GM23338 (cell line): Measurements from ENCODE around the gene IMPA2. TPM values are rescaled to one million over a fixed set of nuclear protein-coding genes. Genes with fewer than 3 reads are reported as not detected.
"Not testable (repeated sequence)": the region's sequence is repeated elsewhere in the genome, so short reads cannot be mapped to it uniquely, and the experiment has no call there.

Experiments used
- ATAC-seq: fragments of 200-7000 bp; cut with Tn5 transposase; 3 replicates; pipeline ENCODE4 v1.9.1; 2020
- DNase-seq: peaks from one replicate; pipeline ENCODE4 v3.0.0-alpha.2; 2015; ENCODE audit warnings: low spot score
- H2AFZ ChIP-seq: fragments of 200-600 bp; sonication (generic); 2 replicates; pipeline ENCODE4 v1.8.0; 2016; ENCODE audit warnings: antibody characterized with exemption, mild to moderate bottlenecking, moderate library complexity
- H3F3A ChIP-seq: fragments of 200-600 bp; sonication (generic); replicated peaks from 2 replicates; pipeline ENCODE4 v1.8.0; 2017; ENCODE audit warnings: antibody characterized with exemption, mixed run types, low read depth
- H3K27ac ChIP-seq: fragments of 200-600 bp; sonication (generic); 2 replicates; pipeline ENCODE4 v1.6.1; 2016; ENCODE audit warnings: low read depth
- H3K27me3 ChIP-seq: fragments of 200-600 bp; sonication (generic); 2 replicates; pipeline ENCODE4 v1.8.0; 2016; ENCODE audit warnings: mild to moderate bottlenecking, mixed run types, moderate library complexity; ENCODE audit not compliant: insufficient read depth
- H3K36me3 ChIP-seq: fragments of 200-600 bp; sonication (generic); 2 replicates; pipeline ENCODE4 v1.8.0; 2016; ENCODE audit warnings: mild to moderate bottlenecking; ENCODE audit not compliant: insufficient read depth
- H3K4me1 ChIP-seq: fragments of 200-600 bp; sonication (generic); 2 replicates; pipeline ENCODE4 v1.8.0; 2016; ENCODE audit warnings: mild to moderate bottlenecking, moderate library complexity; ENCODE audit not compliant: insufficient read depth
- H3K4me2 ChIP-seq: fragments of 200-600 bp; sonication (generic); 2 replicates; pipeline ENCODE4 v1.7.1; 2017; ENCODE audit warnings: mixed run types
- H3K4me3 ChIP-seq: fragments of 200-600 bp; sonication (generic); 2 replicates; pipeline ENCODE4 v1.6.1; 2016; ENCODE audit warnings: mixed run types
- H3K79me2 ChIP-seq: fragments of 200-600 bp; sonication (generic); replicated peaks from 2 replicates; pipeline ENCODE4 v1.8.0; 2017; ENCODE audit warnings: mild to moderate bottlenecking; ENCODE audit not compliant: insufficient read depth
- H3K9me2 ChIP-seq: fragments of 200-600 bp; sonication (generic); 2 replicates; pipeline ENCODE4 v1.8.0; 2017; ENCODE audit not compliant: insufficient read depth
- H4K20me1 ChIP-seq: fragments of 200-600 bp; sonication (generic); replicated peaks from 2 replicates; pipeline ENCODE4 v1.8.0; 2017; ENCODE audit warnings: mild to moderate bottlenecking; ENCODE audit not compliant: insufficient read depth
- H3K27ac Mint-ChIP-seq: 2 replicates; pipeline ENCODE4 v1.8.0; 2020; ENCODE audit warnings: inconsistent platforms, mild to moderate bottlenecking, moderate library complexity, mixed read lengths
- H3K27me3 Mint-ChIP-seq: 3 replicates; pipeline ENCODE4 v1.8.0; 2022; ENCODE audit warnings: low read depth, mild to moderate bottlenecking, moderate library complexity, mixed read lengths, inconsistent platforms; ENCODE audit not compliant: insufficient read depth, poor library complexity
- H3K36me3 Mint-ChIP-seq: 3 replicates; pipeline ENCODE4 v1.8.0; 2021; ENCODE audit warnings: low read depth, mild to moderate bottlenecking, inconsistent platforms, moderate library complexity, mixed read lengths
- H3K4me1 Mint-ChIP-seq: 3 replicates; pipeline ENCODE4 v1.8.0; 2020; ENCODE audit warnings: mild to moderate bottlenecking, inconsistent platforms, mixed read lengths
- H3K4me3 Mint-ChIP-seq: 3 replicates; pipeline ENCODE4 v1.8.0; 2021; ENCODE audit warnings: moderate library complexity, mild to moderate bottlenecking, inconsistent platforms, mixed read lengths
- H3K9me3 Mint-ChIP-seq: 3 replicates; pipeline ENCODE4 v1.8.0; 2020; ENCODE audit warnings: moderate library complexity, mild to moderate bottlenecking, inconsistent platforms, mixed read lengths
- CREB1 ChIP-seq: fragments of 250-450 bp; sonication (Bioruptor Pico); IDR thresholded peaks from 2 replicates; pipeline ENCODE4 v1.5.0; 2020; ENCODE audit warnings: low read depth, mild to moderate bottlenecking, moderate library complexity
- EZH2 ChIP-seq: fragments of 200-600 bp; sonication (generic); IDR thresholded peaks from one replicate; pipeline ENCODE4 v1.8.0; 2017; ENCODE audit warnings: antibody characterized with exemption, mild to moderate bottlenecking, low read depth; ENCODE audit not compliant: unreplicated experiment
- JUNB ChIP-seq: IDR thresholded peaks from one replicate; pipeline ENCODE4 v1.6.1; 2016; ENCODE audit warnings: antibody characterized with exemption; ENCODE audit not compliant: unreplicated experiment
- POLR2AphosphoS5 ChIP-seq: IDR thresholded peaks from 2 replicates; pipeline ENCODE4 v1.6.1; 2016; ENCODE audit warnings: antibody characterized with exemption, low read depth
- STAT1 ChIP-seq: IDR thresholded peaks from one replicate; pipeline ENCODE4 v1.6.1; 2016; ENCODE audit warnings: antibody characterized with exemption; ENCODE audit not compliant: unreplicated experiment
- polyA plus RNA-seq: library from polyadenylated mRNA; unstranded; fragments of >200 nt; fragmentation: Nextera tagmentation; extraction: Ambion mirVana; gene quantifications from 2 replicates; pipeline ENCODE4 v1.2.1, GENCODE V29; 2016
- total RNA-seq: library from RNA; depleted of rRNA; stranded (reverse); fragments of >200 nt; shearing (Covaris generic); gene quantifications from 2 replicates; pipeline ENCODE4 v1.2.3, GENCODE V29; 2014
- TF ChIP-seq, protein P1 (sequence below): IDR thresholded peaks from one replicate; pipeline ENCODE4 v1.6.1; 2018; ENCODE audit warnings: antibody characterized with exemption; ENCODE audit not compliant: unreplicated experiment
- TF ChIP-seq, protein P2 (sequence below): IDR thresholded peaks from 2 replicates; pipeline ENCODE4 v1.6.1; 2016; ENCODE audit warnings: antibody characterized with exemption

Gene IMPA2
- total and polyA plus RNA-seq, 2 experiments from 2014 or later: 50.4 to 122 TPM

DNA sequence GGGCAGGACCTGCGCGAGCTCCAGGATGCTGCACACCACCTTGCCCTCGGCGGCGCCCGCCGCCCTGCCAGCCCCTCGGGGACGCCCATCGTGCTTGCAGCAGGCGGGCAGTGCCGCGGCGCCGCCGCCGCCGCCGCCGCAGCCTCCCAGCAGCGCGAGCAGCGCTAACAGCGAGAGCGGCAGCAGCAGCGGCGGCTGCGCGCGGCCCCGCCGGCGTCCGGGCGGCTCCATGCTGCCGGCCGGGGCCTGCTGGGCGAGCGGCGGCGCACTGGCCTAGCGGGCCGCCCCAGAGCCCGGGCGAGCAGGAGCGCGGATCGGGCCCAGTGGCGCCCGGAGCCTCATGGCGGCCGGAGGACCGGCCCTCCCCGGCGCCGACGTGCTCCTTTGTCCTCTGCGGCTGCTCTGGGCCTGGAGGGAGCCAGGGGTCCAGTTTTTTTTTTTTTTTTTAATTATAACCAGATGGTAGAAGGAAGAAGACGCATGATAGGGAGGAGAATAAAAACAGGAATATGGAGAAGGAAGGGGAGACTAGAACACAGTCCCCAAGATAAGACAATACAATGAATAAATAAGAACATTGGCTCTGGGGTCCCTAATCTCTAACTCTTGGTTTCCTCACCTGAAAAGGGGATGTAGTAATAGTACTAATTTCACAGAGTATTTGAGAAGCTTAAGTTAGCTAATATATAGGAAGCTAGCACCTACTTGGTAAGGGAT is 95.3 kb downstream of the IMPA2 start (continued):
- TF ChIP-seq, protein P1, sequence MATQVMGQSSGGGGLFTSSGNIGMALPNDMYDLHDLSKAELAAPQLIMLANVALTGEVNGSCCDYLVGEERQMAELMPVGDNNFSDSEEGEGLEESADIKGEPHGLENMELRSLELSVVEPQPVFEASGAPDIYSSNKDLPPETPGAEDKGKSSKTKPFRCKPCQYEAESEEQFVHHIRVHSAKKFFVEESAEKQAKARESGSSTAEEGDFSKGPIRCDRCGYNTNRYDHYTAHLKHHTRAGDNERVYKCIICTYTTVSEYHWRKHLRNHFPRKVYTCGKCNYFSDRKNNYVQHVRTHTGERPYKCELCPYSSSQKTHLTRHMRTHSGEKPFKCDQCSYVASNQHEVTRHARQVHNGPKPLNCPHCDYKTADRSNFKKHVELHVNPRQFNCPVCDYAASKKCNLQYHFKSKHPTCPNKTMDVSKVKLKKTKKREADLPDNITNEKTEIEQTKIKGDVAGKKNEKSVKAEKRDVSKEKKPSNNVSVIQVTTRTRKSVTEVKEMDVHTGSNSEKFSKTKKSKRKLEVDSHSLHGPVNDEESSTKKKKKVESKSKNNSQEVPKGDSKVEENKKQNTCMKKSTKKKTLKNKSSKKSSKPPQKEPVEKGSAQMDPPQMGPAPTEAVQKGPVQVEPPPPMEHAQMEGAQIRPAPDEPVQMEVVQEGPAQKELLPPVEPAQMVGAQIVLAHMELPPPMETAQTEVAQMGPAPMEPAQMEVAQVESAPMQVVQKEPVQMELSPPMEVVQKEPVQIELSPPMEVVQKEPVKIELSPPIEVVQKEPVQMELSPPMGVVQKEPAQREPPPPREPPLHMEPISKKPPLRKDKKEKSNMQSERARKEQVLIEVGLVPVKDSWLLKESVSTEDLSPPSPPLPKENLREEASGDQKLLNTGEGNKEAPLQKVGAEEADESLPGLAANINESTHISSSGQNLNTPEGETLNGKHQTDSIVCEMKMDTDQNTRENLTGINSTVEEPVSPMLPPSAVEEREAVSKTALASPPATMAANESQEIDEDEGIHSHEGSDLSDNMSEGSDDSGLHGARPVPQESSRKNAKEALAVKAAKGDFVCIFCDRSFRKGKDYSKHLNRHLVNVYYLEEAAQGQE: no peak
- TF ChIP-seq EZH2 (no peak), JUNB (no peak), CREB1 (CRISPR knock-in tag) (no peak)

DNA sequence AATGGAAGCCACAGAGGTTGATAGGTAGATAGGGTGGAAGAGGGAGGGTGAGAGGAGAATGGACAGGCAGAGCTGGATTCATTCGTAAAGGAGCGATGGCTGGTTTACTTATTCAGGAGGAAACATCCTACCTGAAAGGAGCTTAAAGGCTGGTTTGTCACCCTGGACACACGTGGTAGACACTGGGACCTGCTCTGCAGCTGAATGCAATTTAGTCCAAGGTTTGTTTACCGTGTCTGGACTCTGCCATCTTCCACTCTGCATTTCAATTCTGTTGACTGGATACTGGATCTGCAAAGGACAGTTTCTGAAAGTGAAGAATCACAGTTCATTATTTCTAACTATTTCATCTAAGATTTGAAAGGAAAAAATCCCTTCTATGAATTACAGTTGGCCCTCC is 96.7 kb downstream of the IMPA2 start:
- H3K27ac Mint-ChIP-seq, H3K4me2 ChIP-seq, H3K79me2 ChIP-seq, H3K27me3 Mint-ChIP-seq, H2AFZ ChIP-seq, H4K20me1 ChIP-seq, H3K4me1 ChIP-seq, H3K4me3 ChIP-seq, H3K9me3 Mint-ChIP-seq, H3K36me3 ChIP-seq, H3K4me3 Mint-ChIP-seq, ATAC-seq, H3K4me1 Mint-ChIP-seq, H3K9me2 ChIP-seq, H3F3A ChIP-seq, H3K27ac ChIP-seq, H3K36me3 Mint-ChIP-seq, DNase-seq: not testable (repeated sequence)
- H3K27me3 ChIP-seq: peaks cover 14% of the 10 kb centered on the region; the same call in 1 of the 2 replicates

DNA sequence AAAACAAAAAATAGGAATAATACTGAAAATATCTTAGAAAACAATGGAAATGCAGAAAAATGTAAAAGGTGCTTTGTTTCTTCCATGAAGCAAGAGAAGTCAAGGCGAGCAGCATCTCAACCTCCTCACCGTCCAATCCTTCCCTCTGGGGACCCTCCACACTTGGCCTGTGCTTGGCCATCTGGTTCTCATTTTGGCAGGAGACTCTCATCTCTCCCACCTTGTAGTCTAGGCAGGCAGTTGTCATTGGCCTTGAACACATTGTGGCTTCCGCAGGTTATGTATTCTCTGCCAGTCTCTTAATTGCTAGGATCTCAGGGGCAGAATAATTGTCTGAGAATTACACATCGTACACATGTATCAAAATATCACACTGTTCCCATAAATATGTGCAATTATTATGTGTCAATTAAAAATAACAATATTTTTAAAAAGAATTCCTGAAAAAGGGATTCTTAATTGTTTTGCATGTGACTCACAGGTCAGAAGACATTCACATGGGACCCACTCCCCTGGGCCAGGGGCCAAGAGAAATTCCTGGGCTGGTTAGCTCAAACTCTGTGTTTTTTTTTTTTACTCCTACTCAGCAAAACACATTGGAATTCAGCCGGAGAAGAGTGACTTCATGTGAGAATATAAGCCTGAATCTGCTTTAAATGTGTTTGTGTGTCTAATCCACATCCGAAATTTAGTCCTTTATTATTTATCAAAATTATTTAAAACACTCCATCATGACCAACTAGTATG is 98.4 kb downstream of the IMPA2 start:
- no peaks in the 10 kb centered on the region for H3K4me1 Mint-ChIP-seq
- H3K4me3 Mint-ChIP-seq: no peak overlapping the region
- Histone ChIP-seq H3K27ac (no peak overlapping the region), H3K79me2 (no peaks in the 10 kb centered on the region), H4K20me1 (no peaks in the 10 kb centered on the region), H3F3A (0 out of 2 replicates have a peak, but pooled peaks cover 6% of the 10 kb centered on the region), H3K9me2 (no peaks in the 10 kb centered on the region), H3K4me2 (no peak overlapping the region), H2AFZ (no peak overlapping the region), H3K36me3 (no peaks in the 10 kb centered on the region), H3K27me3 (peaks cover 14% of the 10 kb centered on the region; the same call in 1 of the 2 replicates), H3K4me3 (no peak overlapping the region), H3K4me1 (0 out of 2 replicates have a peak, but pooled peaks cover 4% of the 10 kb centered on the region)
- ATAC-seq (no peak), DNase-seq (no peak)
- H3K27me3 Mint-ChIP-seq: peaks cover 7% of the 10 kb centered on the region
- H3K36me3 Mint-ChIP-seq: no peaks in the 10 kb centered on the region
- H3K9me3 Mint-ChIP-seq: no peaks in the 10 kb centered on the region
- no peak overlapping the region for H3K27ac Mint-ChIP-seq
- TF ChIP-seq, protein P2, sequence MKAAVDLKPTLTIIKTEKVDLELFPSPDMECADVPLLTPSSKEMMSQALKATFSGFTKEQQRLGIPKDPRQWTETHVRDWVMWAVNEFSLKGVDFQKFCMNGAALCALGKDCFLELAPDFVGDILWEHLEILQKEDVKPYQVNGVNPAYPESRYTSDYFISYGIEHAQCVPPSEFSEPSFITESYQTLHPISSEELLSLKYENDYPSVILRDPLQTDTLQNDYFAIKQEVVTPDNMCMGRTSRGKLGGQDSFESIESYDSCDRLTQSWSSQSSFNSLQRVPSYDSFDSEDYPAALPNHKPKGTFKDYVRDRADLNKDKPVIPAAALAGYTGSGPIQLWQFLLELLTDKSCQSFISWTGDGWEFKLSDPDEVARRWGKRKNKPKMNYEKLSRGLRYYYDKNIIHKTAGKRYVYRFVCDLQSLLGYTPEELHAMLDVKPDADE: no peak
- TF ChIP-seq JUNB (no peak), STAT1 (no peak), POLR2AphosphoS5 (no peak)
